ENCODE measurements around the gene PNKD. TPM values are rescaled to one million over a fixed set of nuclear protein-coding genes. Genes with fewer than 3 reads are reported as not detected.

PNKD gene
- total and polyA plus RNA-seq, 2 experiments from 2014 or later, result 28.2 to 83.3 TPM

GRCh38 chr2:218233543-218233942 is 36.8 kb upstream of the PNKD start (continued):
- no peak for TF ChIP-seq NANOG (IDR thresholded peaks at IDR 0.05; ENCODE audit: borderline replicate concordance)
- no peak for TF ChIP-seq JUNB (IDR thresholded peaks at IDR 0.05; ENCODE audit: unreplicated experiment)
- TF ChIP-seq POLR2AphosphoS5 (IDR thresholded peaks at IDR 0.05; ENCODE audit: low read depth), result no peak
- TF ChIP-seq ETS1 (IDR thresholded peaks at IDR 0.05), result no peak
- no peak for TF ChIP-seq EZH2 (IDR thresholded peaks at IDR 0.05; ENCODE audit: low read depth, unreplicated experiment)
- no peak for TF ChIP-seq CREB1 (CRISPR knock-in tag; IDR thresholded peaks at IDR 0.05; ENCODE audit: low read depth)

- no peak overlapping the region for H3K4me3 ChIP-seq
- no peak overlapping the region for H2AFZ ChIP-seq
- H3K9me3 Mint-ChIP-seq, result no peaks in the 10 kb centered on the region
- 0 out of 2 replicates have a peak, but pooled peaks cover 4% of the 10 kb centered on the region for H4K20me1 ChIP-seq (replicated peaks; ENCODE audit: insufficient read depth)
- peaks cover 10% of the 10 kb centered on the region for H3K79me2 ChIP-seq (replicated peaks; ENCODE audit: insufficient read depth)
- no peak overlapping the region for H3K27ac Mint-ChIP-seq
- no peaks in the 10 kb centered on the region for H3K4me1 Mint-ChIP-seq
- no peak for ATAC-seq
- H3K9me2 ChIP-seq (ENCODE audit: insufficient read depth), result no peaks in the 10 kb centered on the region
- no peaks in the 10 kb centered on the region for H3K27me3 ChIP-seq (ENCODE audit: insufficient read depth)
- peaks cover 60% of the 10 kb centered on the region for H3K36me3 ChIP-seq (ENCODE audit: insufficient read depth)
- H3K36me3 Mint-ChIP-seq (ENCODE audit: low read depth), result peaks cover 90% of the 10 kb centered on the region
- H3K27ac ChIP-seq (ENCODE audit: low read depth), result no peak overlapping the region
- H3K4me1 ChIP-seq (ENCODE audit: insufficient read depth), result no peaks in the 10 kb centered on the region
- no peak overlapping the region for H3K4me3 Mint-ChIP-seq
- TF ChIP-seq POLR2AphosphoS5 (IDR thresholded peaks at IDR 0.05; ENCODE audit: low read depth) (no peak), REST (IDR thresholded peaks at IDR 0.05; ENCODE audit: unreplicated experiment) (no peak), JUNB (IDR thresholded peaks at IDR 0.05; ENCODE audit: unreplicated experiment) (no peak), EZH2phosphoT487 (IDR thresholded peaks at IDR 0.05; ENCODE audit: unreplicated experiment) (no peak), ZNF331 (CRISPR knock-in tag; IDR thresholded peaks at IDR 0.05; ENCODE audit: low read depth) (no peak), EZH2 (IDR thresholded peaks at IDR 0.05; ENCODE audit: low read depth, unreplicated experiment) (no peak), STAT1 (IDR thresholded peaks at IDR 0.05; ENCODE audit: unreplicated experiment) (no peak), NANOG (IDR thresholded peaks at IDR 0.05; ENCODE audit: borderline replicate concordance) (no peak)
- no peaks in the 10 kb centered on the region for H3F3A ChIP-seq (replicated peaks; ENCODE audit: low read depth)
- H3K27me3 Mint-ChIP-seq (ENCODE audit: insufficient read depth, low read depth, poor library complexity), result no peaks in the 10 kb centered on the region
- DNase-seq (ENCODE audit: low spot score), result no peak
- no peak overlapping the region for H3K4me2 ChIP-seq
Observed at GRCh38 chr2:218234521-218234920, 35.8 kb upstream of the PNKD start.
